SK-N-SH (cell line): Measurements from ENCODE around the gene GMEB1. TPM values are rescaled to one million over a fixed set of nuclear protein-coding genes. Genes with fewer than 3 reads are reported as not detected.

Experiments used
- CTCF ChIA-PET: fragments of 300-600, 350-600 bp; formaldehyde crosslinking; extraction: SDS; loops from one replicate; lab custom pipeline; 2021; lab: Yijun Ruan, JAX
- POLR2A ChIA-PET: fragments of 350-600 bp; sonication (Branson Sonifier 250); formaldehyde crosslinking; extraction: SDS; loops from one replicate; lab custom pipeline; 2020; ENCODE audit warnings: antibody characterized with exemption, inconsistent platforms; lab: Yijun Ruan, JAX
- DNase-seq: peaks from one replicate; pipeline ENCODE4 v3.0.0; 2012
- H2AFZ ChIP-seq: fragments of 200-600 bp; sonication (generic); 2 replicates; pipeline ENCODE4 v1.8.1; 2016; ENCODE audit warnings: antibody characterized with exemption, mild to moderate bottlenecking, low read depth
- H3F3A ChIP-seq: fragments of 200-600 bp; sonication (generic); replicated peaks from 2 replicates; pipeline ENCODE3; 2016; ENCODE audit warnings: antibody characterized with exemption, mild to moderate bottlenecking; ENCODE audit not compliant: insufficient read depth
- H3K27ac ChIP-seq, 2 experiments: fragments of 200-500 bp in 1 of 2; fragments of 200-600 bp in 1 of 2; sonication (Bioruptor generic) in 1 of 2; sonication (generic), shearing (Covaris generic) in 1 of 2; 2 replicates each; pipeline versions ENCODE4 v1.5.1 to v1.6.1; 2014 to 2016; ENCODE audit warnings: low read depth in 2 of 2, inconsistent platforms in 1 of 2, low read length in 1 of 2, mild to moderate bottlenecking in 1 of 2, mixed read lengths in 1 of 2
- H3K27me3 ChIP-seq: fragments of 200-600 bp; sonication (generic), shearing (Covaris generic); 2 replicates; pipeline ENCODE4 v1.6.1; 2016; ENCODE audit warnings: mixed run types; ENCODE audit not compliant: insufficient read depth
- H3K36me3 ChIP-seq, 2 experiments: fragments of 200-500 bp in 1 of 2; fragments of 200-600 bp in 1 of 2; sonication (Bioruptor generic) in 1 of 2; sonication (generic) in 1 of 2; replicated peaks in 1 of 2; 2 replicates each; pipeline versions ENCODE3 to v1.5.1; 2014 to 2016; ENCODE audit warnings: low read length in 1 of 2, mild to moderate bottlenecking in 1 of 2; ENCODE audit not compliant: insufficient read depth in 2 of 2, control insufficient read depth in 1 of 2
- H3K4me1 ChIP-seq, 2 experiments: fragments of 200-500 bp in 1 of 2; fragments of 200-600 bp in 1 of 2; sonication (Bioruptor generic) in 1 of 2; sonication (generic), shearing (Covaris generic) in 1 of 2; 2 replicates each; pipeline versions ENCODE4 v1.5.1 to v1.6.1; 2014 to 2016; ENCODE audit warnings: low read depth in 1 of 2, low read length in 1 of 2, mixed run types in 1 of 2; ENCODE audit not compliant: insufficient read depth in 2 of 2, control insufficient read depth in 1 of 2
- H3K4me2 ChIP-seq: fragments of 200-600 bp; sonication (generic), shearing (Covaris generic); 2 replicates; pipeline ENCODE4 v1.6.1; 2017; ENCODE audit warnings: mixed run types
- H3K4me3 ChIP-seq, 2 experiments: fragments of 200-500 bp in 1 of 2; fragments of 200-600 bp in 1 of 2; sonication (Bioruptor generic) in 1 of 2; sonication (generic), shearing (Covaris generic) in 1 of 2; 2 replicates each; pipeline versions ENCODE4 v1.5.1 to v1.8.1; 2014 to 2016; ENCODE audit warnings: low read depth in 2 of 2, inconsistent platforms in 1 of 2, low read length in 1 of 2, mild to moderate bottlenecking in 1 of 2, mixed read lengths in 1 of 2, moderate library complexity in 1 of 2
- H3K79me2 ChIP-seq: fragments of 200-600 bp; sonication (generic); 2 replicates; pipeline ENCODE4 v1.8.1; 2017; ENCODE audit warnings: mild to moderate bottlenecking; ENCODE audit not compliant: insufficient read depth
- H3K9ac ChIP-seq: fragments of 200-600 bp; sonication (generic); 2 replicates; pipeline ENCODE4 v1.6.1; 2017; ENCODE audit warnings: mixed run types
- H3K9me2 ChIP-seq: fragments of 200-600 bp; sonication (generic); 2 replicates; pipeline ENCODE4 v1.6.1; 2017; ENCODE audit warnings: mixed run types
- H3K9me3 ChIP-seq: fragments of 200-600 bp; sonication (generic); 2 replicates; pipeline ENCODE4 v1.6.1; 2017; ENCODE audit warnings: mixed run types, mild to moderate bottlenecking, moderate library complexity
- H4K20me1 ChIP-seq: fragments of 200-600 bp; sonication (generic); 2 replicates; pipeline ENCODE4 v1.6.1; 2017; ENCODE audit warnings: mild to moderate bottlenecking, mixed run types; ENCODE audit not compliant: insufficient read depth
- CHD2 ChIP-seq: fragments of 150-350 bp; IDR thresholded peaks from 2 replicates; pipeline ENCODE4 v1.6.1; 2018; ENCODE audit warnings: low read length; ENCODE audit not compliant: partially characterized antibody
- EZH2phosphoT487 ChIP-seq: fragments of 200-600 bp; sonication (generic); IDR thresholded peaks from 2 replicates; pipeline ENCODE4 v1.6.1; 2017; ENCODE audit warnings: low read depth, mixed run types, mild to moderate bottlenecking, antibody characterized with exemption, moderate library complexity, borderline replicate concordance
- FOXJ3 ChIP-seq: sonication (generic); formaldehyde crosslinking; IDR thresholded peaks from 2 replicates; pipeline ENCODE4 v1.5.1; 2020; ENCODE audit warnings: mild to moderate bottlenecking, missing genetic modification reagents
- FOXM1 ChIP-seq: IDR thresholded peaks from 2 replicates; pipeline ENCODE4 v1.4.0; 2012; ENCODE audit warnings: low read depth, mild to moderate bottlenecking
- GABPA ChIP-seq: IDR thresholded peaks from 2 replicates; pipeline ENCODE4 v1.4.0; 2012; ENCODE audit warnings: low read depth, mild to moderate bottlenecking
- GATA2 ChIP-seq: sonication (generic); formaldehyde crosslinking; IDR thresholded peaks from 2 replicates; pipeline ENCODE4 v1.5.0; 2020; ENCODE audit warnings: mild to moderate bottlenecking, missing genetic modification reagents
- IRF3 ChIP-seq: fragments of 150-350 bp; IDR thresholded peaks from 2 replicates; pipeline ENCODE4 v1.6.1; 2016; ENCODE audit warnings: mild to moderate bottlenecking, low read depth, low read length
- JUND ChIP-seq: IDR thresholded peaks from 2 replicates; pipeline ENCODE4 v1.4.0; 2012
- MAX ChIP-seq: IDR thresholded peaks from 2 replicates; pipeline ENCODE4 v1.4.0; 2012; ENCODE audit warnings: low read depth
- MEF2A ChIP-seq: IDR thresholded peaks from 2 replicates; pipeline ENCODE4 v1.4.0; 2012; ENCODE audit warnings: low read depth, borderline replicate concordance
- MXI1 ChIP-seq: IDR thresholded peaks from 2 replicates; pipeline ENCODE4 v1.6.1; 2012; ENCODE audit warnings: mild to moderate bottlenecking, low read depth, low read length, improper control_type of control experiment
- RAD21 ChIP-seq: IDR thresholded peaks from 2 replicates; pipeline ENCODE4 v1.6.1; 2012; ENCODE audit warnings: mild to moderate bottlenecking, low read length
- RCOR1 ChIP-seq: fragments of 150-350 bp; IDR thresholded peaks from 2 replicates; pipeline ENCODE4 v1.6.1; 2017; ENCODE audit warnings: antibody characterized with exemption, low read length
- REST ChIP-seq: IDR thresholded peaks from 2 replicates; pipeline ENCODE4 v1.6.1; 2012; ENCODE audit warnings: mild to moderate bottlenecking, low read depth, low read length, moderate library complexity
- RXRA ChIP-seq: IDR thresholded peaks from 2 replicates; pipeline ENCODE4 v1.4.0; 2012; ENCODE audit warnings: low read depth, mild to moderate bottlenecking, borderline replicate concordance
- SIN3A ChIP-seq: IDR thresholded peaks from 2 replicates; pipeline ENCODE4 v1.6.1; 2012; ENCODE audit warnings: low read depth, mild to moderate bottlenecking, low read length, moderate library complexity, borderline replicate concordance
- TAF1 ChIP-seq: IDR thresholded peaks from 2 replicates; pipeline ENCODE4 v1.6.1; 2012; ENCODE audit warnings: low read depth, mild to moderate bottlenecking, low read length, moderate library complexity, borderline replicate concordance
- USF2 ChIP-seq: fragments of 150-350 bp; IDR thresholded peaks from 2 replicates; pipeline ENCODE4 v1.6.1; 2017; ENCODE audit warnings: antibody characterized with exemption, low read length, low read depth, borderline replicate concordance
- YY1 ChIP-seq: IDR thresholded peaks from 2 replicates; pipeline ENCODE4 v1.4.0; 2012; ENCODE audit warnings: low read depth, mild to moderate bottlenecking
- ZBTB33 ChIP-seq: IDR thresholded peaks from 2 replicates; pipeline ENCODE4 v1.4.0; 2012; ENCODE audit warnings: low read depth, borderline replicate concordance
- WGBS: methylation state at CpG from one replicate; pipeline ENCODE4 v1.1.6; 2017; ENCODE audit warnings: low lambda C conversion rate; 5-methylcytosine and 5-hydroxymethylcytosine counted together
- polyA plus RNA-seq, 3 experiments: library from polyadenylated mRNA; depleted of rRNA; stranded (reverse); fragments of >200 nt; gene quantifications; 2 replicates each; pipeline ENCODE4 v1.2.3, GENCODE V29; 2012

Gene GMEB1
- polyA plus RNA-seq, 1 of the 3 experiments (the other 2 are of a cell fraction): 3.6 TPM

GRCh38 chr1:28703629-28704028, 35.0 kb downstream of the GMEB1 start:
- H2AFZ ChIP-seq: no peak overlapping the region
- H3K9me3 ChIP-seq: no peaks in the 10 kb centered on the region
- H3K27ac ChIP-seq: no peak overlapping the region
- H3K27me3 ChIP-seq: no peaks in the 10 kb centered on the region
- H3K4me2 ChIP-seq: no peak overlapping the region
- 75% methylated on average over 3 of the region's 3 CpGs for WGBS
- TF ChIP-seq FOXM1 (no peak), CHD2 (no peak), TAF1 (no peak), MEF2A (no peak), MAX (no peak), USF2 (no peak), FOXJ3 (CRISPR knock-in tag) (no peak), RAD21 (no peak), YY1 (no peak), IRF3 (no peak), GABPA (no peak), EZH2phosphoT487 (no peak), JUND (no peak), SIN3A (no peak), REST (no peak), RCOR1 (no peak), MXI1 (no peak), ZBTB33 (no peak), GATA2 (CRISPR knock-in tag) (no peak), RXRA (no peak)
- TF ChIP-seq, all 33 proteins: peak for 0
- ChIA-PET POLR2A (no interaction called here), CTCF (no interaction called here)
- H3K4me1 ChIP-seq: no peaks in the 10 kb centered on the region
- no peak overlapping the region for H3K9ac ChIP-seq
- H4K20me1 ChIP-seq: no peaks in the 10 kb centered on the region
- H3K36me3 ChIP-seq: peaks cover 7 to 19% of the 10 kb centered on the region in 2 experiments
- H3F3A ChIP-seq: peaks cover 2% of the 10 kb centered on the region
- no peak for DNase-seq
- no peaks in the 10 kb centered on the region for H3K79me2 ChIP-seq
- no peaks in the 10 kb centered on the region for H3K9me2 ChIP-seq
- no peak overlapping the region for H3K4me3 ChIP-seq
